Stimulated activated CD4-positive, alpha-beta T cell treated with anti-CD3 and anti-CD28 coated beads, Interleukin-15, amount 100 ng/mL, for 24 hours (primary cell): ENCODE data around the gene PNMA1.

Source experiments
- DNase-seq: peaks from one replicate; pipeline ENCODE4 v3.0.0-alpha.2; 2020

Gene PNMA1

DNA sequence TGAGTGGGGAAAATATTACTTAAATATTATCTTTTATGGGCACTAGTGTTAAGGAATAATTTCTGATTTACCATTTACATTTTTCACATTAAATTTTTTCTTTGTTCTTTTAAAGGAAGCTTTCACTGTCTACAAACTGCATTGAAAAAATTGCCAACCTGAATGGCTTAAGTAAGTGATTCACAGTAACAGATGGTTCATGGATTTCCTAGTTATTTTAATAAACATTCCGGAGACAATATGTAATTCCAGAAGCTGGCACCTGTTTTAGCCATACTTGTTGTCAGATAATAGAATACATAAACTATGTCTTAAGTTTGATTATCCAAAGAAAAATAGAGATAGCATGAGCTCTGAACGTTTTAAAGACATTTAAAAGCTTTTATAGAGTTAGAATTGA is 52.3 kb downstream of the PNMA1 start:
- no peak for DNase-seq
